VCaP (cell line): ENCODE data around the gene PERCC1.

ENCODE experiments used
- H3K27ac ChIP-seq: fragments of 450-650 bp; 2 replicates; pipeline ENCODE4 v1.5.1; 2017
- CTCF ChIP-seq: fragments of 450-650 bp; conservative IDR thresholded peaks from 2 replicates; pipeline ENCODE4 v1.5.1; 2017; ENCODE audit warnings: mild to moderate bottlenecking, moderate library complexity

Gene PERCC1

GRCh38 chr16:1401061-1401757 is 29.7 kb upstream of the PERCC1 start:
- TF ChIP-seq CTCF = no peak
- no peak overlapping the region for H3K27ac ChIP-seq

- TF ChIP-seq CTCF = no peak
- H3K27ac ChIP-seq = no peak overlapping the region
These were observed 29.1 kb upstream of the PERCC1 start for GRCh38 chr16:1401758-1402154.

- no peak for TF ChIP-seq CTCF
- no peak overlapping the region for H3K27ac ChIP-seq
These were observed 27.8 kb upstream of the PERCC1 start for GRCh38 chr16:1403036-1403435.

GRCh38 chr16:1403733-1404132 is 27.1 kb upstream of the PERCC1 start:
- TF ChIP-seq CTCF = no peak
- H3K27ac ChIP-seq = no peak overlapping the region

- no peak overlapping the region; the same call in 1 of the 2 replicates for H3K27ac ChIP-seq
- TF ChIP-seq CTCF = no peak
These were observed 23.1 kb upstream of the PERCC1 start for GRCh38 chr16:1407753-1408152.

GRCh38 chr16:1408171-1408837 is 22.6 kb upstream of the PERCC1 start:
- TF ChIP-seq CTCF = no peak
- no peak overlapping the region; the same call in 1 of the 2 replicates for H3K27ac ChIP-seq

GRCh38 chr16:1412847-1413246 is 18.0 kb upstream of the PERCC1 start:
- TF ChIP-seq CTCF = no peak
- H3K27ac ChIP-seq = no peak overlapping the region
